Measurements from ENCODE around the gene GOLGA5. TPM values are rescaled to one million over a fixed set of nuclear protein-coding genes. Genes with fewer than 3 reads are reported as not detected.

Gene GOLGA5
- total and polyA plus RNA-seq, 2 experiments from 2014 or later = 26.2 to 30.2 TPM

DNA sequence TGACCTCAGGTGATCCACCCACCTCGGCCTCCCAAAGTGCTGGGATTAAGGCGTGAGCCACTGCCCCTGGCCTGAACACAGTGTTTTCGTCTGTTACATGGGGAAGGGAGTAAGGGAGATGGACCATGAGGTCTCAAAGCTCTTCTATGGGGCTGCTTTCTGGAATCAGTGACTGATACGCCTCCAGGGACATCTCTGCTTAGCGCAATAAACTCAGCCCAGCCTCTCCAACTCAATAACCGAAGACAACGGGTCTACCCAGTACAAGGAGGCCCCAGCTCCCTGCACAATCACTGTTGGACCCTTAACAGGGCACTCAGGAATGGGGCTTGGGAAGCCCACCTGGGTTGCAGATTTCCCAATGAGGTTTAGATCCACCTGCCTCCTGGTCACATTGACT, 86.2 kb downstream of the GOLGA5 start:
- Histone ChIP-seq H4K20me1 (replicated peaks; ENCODE audit: insufficient read depth) (no peaks in the 10 kb centered on the region), H3K4me2 (no peak overlapping the region), H3K4me3 (no peak overlapping the region), H3K4me1 (ENCODE audit: insufficient read depth) (peaks cover 6% of the 10 kb centered on the region; the same call in 1 of the 2 replicates), H3K27me3 (ENCODE audit: insufficient read depth) (no peaks in the 10 kb centered on the region), H3K36me3 (ENCODE audit: insufficient read depth) (no peaks in the 10 kb centered on the region), H3K27ac (ENCODE audit: low read depth) (no peak overlapping the region), H3K79me2 (replicated peaks; ENCODE audit: insufficient read depth) (no peaks in the 10 kb centered on the region), H2AFZ (peak overlapping the region; percentile 99; the same call in 1 of the 2 replicates), H3F3A (replicated peaks; ENCODE audit: low read depth) (no peaks in the 10 kb centered on the region), H3K9me2 (ENCODE audit: insufficient read depth) (no peaks in the 10 kb centered on the region)
- Mint-ChIP-seq H3K27me3 (ENCODE audit: insufficient read depth, low read depth, poor library complexity) (peaks cover 4% of the 10 kb centered on the region), H3K36me3 (ENCODE audit: low read depth) (no peaks in the 10 kb centered on the region; the same call in 2 of the 3 replicates), H3K4me1 (peaks cover 21% of the 10 kb centered on the region), H3K27ac (no peak overlapping the region), H3K9me3 (no peaks in the 10 kb centered on the region), H3K4me3 (no peak overlapping the region)
- ATAC-seq (no peak), DNase-seq (ENCODE audit: low spot score) (no peak)
- TF ChIP-seq, protein P1, sequence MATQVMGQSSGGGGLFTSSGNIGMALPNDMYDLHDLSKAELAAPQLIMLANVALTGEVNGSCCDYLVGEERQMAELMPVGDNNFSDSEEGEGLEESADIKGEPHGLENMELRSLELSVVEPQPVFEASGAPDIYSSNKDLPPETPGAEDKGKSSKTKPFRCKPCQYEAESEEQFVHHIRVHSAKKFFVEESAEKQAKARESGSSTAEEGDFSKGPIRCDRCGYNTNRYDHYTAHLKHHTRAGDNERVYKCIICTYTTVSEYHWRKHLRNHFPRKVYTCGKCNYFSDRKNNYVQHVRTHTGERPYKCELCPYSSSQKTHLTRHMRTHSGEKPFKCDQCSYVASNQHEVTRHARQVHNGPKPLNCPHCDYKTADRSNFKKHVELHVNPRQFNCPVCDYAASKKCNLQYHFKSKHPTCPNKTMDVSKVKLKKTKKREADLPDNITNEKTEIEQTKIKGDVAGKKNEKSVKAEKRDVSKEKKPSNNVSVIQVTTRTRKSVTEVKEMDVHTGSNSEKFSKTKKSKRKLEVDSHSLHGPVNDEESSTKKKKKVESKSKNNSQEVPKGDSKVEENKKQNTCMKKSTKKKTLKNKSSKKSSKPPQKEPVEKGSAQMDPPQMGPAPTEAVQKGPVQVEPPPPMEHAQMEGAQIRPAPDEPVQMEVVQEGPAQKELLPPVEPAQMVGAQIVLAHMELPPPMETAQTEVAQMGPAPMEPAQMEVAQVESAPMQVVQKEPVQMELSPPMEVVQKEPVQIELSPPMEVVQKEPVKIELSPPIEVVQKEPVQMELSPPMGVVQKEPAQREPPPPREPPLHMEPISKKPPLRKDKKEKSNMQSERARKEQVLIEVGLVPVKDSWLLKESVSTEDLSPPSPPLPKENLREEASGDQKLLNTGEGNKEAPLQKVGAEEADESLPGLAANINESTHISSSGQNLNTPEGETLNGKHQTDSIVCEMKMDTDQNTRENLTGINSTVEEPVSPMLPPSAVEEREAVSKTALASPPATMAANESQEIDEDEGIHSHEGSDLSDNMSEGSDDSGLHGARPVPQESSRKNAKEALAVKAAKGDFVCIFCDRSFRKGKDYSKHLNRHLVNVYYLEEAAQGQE (IDR thresholded peaks at IDR 0.05; ENCODE audit: unreplicated experiment) = no peak
- no peak for TF ChIP-seq ZNF331 (CRISPR knock-in tag; IDR thresholded peaks at IDR 0.05; ENCODE audit: low read depth)
- TF ChIP-seq, protein P2, sequence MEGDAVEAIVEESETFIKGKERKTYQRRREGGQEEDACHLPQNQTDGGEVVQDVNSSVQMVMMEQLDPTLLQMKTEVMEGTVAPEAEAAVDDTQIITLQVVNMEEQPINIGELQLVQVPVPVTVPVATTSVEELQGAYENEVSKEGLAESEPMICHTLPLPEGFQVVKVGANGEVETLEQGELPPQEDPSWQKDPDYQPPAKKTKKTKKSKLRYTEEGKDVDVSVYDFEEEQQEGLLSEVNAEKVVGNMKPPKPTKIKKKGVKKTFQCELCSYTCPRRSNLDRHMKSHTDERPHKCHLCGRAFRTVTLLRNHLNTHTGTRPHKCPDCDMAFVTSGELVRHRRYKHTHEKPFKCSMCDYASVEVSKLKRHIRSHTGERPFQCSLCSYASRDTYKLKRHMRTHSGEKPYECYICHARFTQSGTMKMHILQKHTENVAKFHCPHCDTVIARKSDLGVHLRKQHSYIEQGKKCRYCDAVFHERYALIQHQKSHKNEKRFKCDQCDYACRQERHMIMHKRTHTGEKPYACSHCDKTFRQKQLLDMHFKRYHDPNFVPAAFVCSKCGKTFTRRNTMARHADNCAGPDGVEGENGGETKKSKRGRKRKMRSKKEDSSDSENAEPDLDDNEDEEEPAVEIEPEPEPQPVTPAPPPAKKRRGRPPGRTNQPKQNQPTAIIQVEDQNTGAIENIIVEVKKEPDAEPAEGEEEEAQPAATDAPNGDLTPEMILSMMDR (conservative IDR thresholded peaks at IDR 0.05; ENCODE audit: low read depth in 2 of 2) = no peak
- TF ChIP-seq NANOG (IDR thresholded peaks at IDR 0.05; ENCODE audit: borderline replicate concordance) = no peak
- TF ChIP-seq, protein P3, sequence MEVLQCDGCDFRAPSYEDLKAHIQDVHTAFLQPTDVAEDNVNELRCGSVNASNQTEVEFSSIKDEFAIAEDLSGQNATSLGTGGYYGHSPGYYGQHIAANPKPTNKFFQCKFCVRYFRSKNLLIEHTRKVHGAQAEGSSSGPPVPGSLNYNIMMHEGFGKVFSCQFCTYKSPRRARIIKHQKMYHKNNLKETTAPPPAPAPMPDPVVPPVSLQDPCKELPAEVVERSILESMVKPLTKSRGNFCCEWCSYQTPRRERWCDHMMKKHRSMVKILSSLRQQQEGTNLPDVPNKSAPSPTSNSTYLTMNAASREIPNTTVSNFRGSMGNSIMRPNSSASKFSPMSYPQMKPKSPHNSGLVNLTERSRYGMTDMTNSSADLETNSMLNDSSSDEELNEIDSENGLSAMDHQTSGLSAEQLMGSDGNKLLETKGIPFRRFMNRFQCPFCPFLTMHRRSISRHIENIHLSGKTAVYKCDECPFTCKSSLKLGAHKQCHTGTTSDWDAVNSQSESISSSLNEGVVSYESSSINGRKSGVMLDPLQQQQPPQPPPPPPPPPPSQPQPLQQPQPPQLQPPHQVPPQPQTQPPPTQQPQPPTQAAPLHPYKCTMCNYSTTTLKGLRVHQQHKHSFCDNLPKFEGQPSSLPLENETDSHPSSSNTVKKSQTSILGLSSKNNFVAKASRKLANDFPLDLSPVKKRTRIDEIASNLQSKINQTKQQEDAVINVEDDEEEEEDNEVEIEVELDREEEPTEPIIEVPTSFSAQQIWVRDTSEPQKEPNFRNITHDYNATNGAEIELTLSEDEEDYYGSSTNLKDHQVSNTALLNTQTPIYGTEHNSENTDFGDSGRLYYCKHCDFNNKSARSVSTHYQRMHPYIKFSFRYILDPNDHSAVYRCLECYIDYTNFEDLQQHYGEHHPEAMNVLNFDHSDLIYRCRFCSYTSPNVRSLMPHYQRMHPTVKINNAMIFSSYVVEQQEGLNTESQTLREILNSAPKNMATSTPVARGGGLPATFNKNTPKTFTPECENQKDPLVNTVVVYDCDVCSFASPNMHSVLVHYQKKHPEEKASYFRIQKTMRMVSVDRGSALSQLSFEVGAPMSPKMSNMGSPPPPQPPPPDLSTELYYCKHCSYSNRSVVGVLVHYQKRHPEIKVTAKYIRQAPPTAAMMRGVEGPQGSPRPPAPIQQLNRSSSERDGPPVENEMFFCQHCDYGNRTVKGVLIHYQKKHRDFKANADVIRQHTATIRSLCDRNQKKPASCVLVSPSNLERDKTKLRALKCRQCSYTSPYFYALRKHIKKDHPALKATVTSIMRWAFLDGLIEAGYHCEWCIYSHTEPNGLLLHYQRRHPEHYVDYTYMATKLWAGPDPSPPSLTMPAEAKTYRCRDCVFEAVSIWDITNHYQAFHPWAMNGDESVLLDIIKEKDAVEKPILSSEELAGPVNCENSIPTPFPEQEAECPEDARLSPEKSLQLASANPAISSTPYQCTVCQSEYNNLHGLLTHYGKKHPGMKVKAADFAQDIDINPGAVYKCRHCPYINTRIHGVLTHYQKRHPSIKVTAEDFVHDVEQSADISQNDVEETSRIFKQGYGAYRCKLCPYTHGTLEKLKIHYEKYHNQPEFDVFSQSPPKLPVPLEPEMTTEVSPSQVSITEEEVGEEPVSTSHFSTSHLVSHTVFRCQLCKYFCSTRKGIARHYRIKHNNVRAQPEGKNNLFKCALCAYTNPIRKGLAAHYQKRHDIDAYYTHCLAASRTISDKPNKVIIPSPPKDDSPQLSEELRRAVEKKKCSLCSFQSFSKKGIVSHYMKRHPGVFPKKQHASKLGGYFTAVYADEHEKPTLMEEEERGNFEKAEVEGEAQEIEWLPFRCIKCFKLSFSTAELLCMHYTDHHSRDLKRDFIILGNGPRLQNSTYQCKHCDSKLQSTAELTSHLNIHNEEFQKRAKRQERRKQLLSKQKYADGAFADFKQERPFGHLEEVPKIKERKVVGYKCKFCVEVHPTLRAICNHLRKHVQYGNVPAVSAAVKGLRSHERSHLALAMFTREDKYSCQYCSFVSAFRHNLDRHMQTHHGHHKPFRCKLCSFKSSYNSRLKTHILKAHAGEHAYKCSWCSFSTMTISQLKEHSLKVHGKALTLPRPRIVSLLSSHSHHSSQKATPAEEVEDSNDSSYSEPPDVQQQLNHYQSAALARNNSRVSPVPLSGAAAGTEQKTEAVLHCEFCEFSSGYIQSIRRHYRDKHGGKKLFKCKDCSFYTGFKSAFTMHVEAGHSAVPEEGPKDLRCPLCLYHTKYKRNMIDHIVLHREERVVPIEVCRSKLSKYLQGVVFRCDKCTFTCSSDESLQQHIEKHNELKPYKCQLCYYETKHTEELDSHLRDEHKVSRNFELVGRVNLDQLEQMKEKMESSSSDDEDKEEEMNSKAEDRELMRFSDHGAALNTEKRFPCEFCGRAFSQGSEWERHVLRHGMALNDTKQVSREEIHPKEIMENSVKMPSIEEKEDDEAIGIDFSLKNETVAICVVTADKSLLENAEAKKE (CRISPR knock-in tag; IDR thresholded peaks at IDR 0.05) = no peak
- no peak for TF ChIP-seq STAT1 (IDR thresholded peaks at IDR 0.05; ENCODE audit: unreplicated experiment)
